Dendritic cell treated with granulocyte-macrophage colony-stimulating factor and Interleukin-4, amounts not matched to agents 40 ng/mL and 50 ng/mL, for 4 days (primary cell): ENCODE data around the gene BCL7B.
"Not testable (repeated sequence)": the region's sequence is repeated elsewhere in the genome, so short reads cannot be mapped to it uniquely, and the experiment has no call there.

Source experiments
- H3K27ac Mint-ChIP-seq: one replicate; pipeline ENCODE4 v1.8.0; 2022; ENCODE audit warnings: mild to moderate bottlenecking, mixed read lengths
- H3K27me3 Mint-ChIP-seq: one replicate; pipeline ENCODE4 v1.8.0; 2022; ENCODE audit warnings: mild to moderate bottlenecking, mixed read lengths
- H3K36me3 Mint-ChIP-seq: one replicate; pipeline ENCODE4 v1.8.0; 2022; ENCODE audit warnings: low read depth, mixed read lengths
- H3K4me1 Mint-ChIP-seq: one replicate; pipeline ENCODE4 v1.8.0; 2022; ENCODE audit warnings: low read depth, mixed read lengths
- H3K4me3 Mint-ChIP-seq: one replicate; pipeline ENCODE4 v1.8.0; 2022; ENCODE audit warnings: mild to moderate bottlenecking, moderate library complexity, mixed read lengths
- H3K9me3 Mint-ChIP-seq: one replicate; pipeline ENCODE4 v1.8.0; 2022; ENCODE audit warnings: mixed read lengths
- intact Hi-C: fragments of 100-400 bp; cut with micrococcal nuclease; formaldehyde crosslinking; loops from one replicate; pipeline ENCODE4 v1.15.0; 2022

Gene BCL7B

GRCh38 chr7:73536479-73536878 is 21.0 kb downstream of the BCL7B start:
- intact Hi-C loops: no loop called here
- H3K36me3 Mint-ChIP-seq: peaks cover 73% of the 10 kb centered on the region
- no peaks in the 10 kb centered on the region for H3K9me3 Mint-ChIP-seq
- H3K4me3 Mint-ChIP-seq: no peak overlapping the region
- H3K4me1 Mint-ChIP-seq: no peaks in the 10 kb centered on the region
- no peaks in the 10 kb centered on the region for H3K27me3 Mint-ChIP-seq
- H3K27ac Mint-ChIP-seq: no peak overlapping the region

- intact Hi-C loops: not testable (repeated sequence)
Measured at GRCh38 chr7:73535918-73536317, 21.6 kb downstream of the BCL7B start.

GRCh38 chr7:73533742-73534141 is 23.7 kb downstream of the BCL7B start:
- Mint-ChIP-seq H3K27ac (no peak overlapping the region), H3K4me3 (no peak overlapping the region), H3K27me3 (no peaks in the 10 kb centered on the region), H3K36me3 (peaks cover 46% of the 10 kb centered on the region), H3K9me3 (no peaks in the 10 kb centered on the region), H3K4me1 (no peaks in the 10 kb centered on the region)
- intact Hi-C loops: no loop called here

More at GRCh38 chr7:73535918-73536317, 21.6 kb downstream of the BCL7B start:
- not testable (repeated sequence) for H3K9me3 Mint-ChIP-seq, H3K4me3 Mint-ChIP-seq, H3K4me1 Mint-ChIP-seq, H3K27me3 Mint-ChIP-seq, H3K27ac Mint-ChIP-seq
- peaks cover 68% of the 10 kb centered on the region for H3K36me3 Mint-ChIP-seq

GRCh38 chr7:73532224-73532623 is 25.3 kb downstream of the BCL7B start:
- Mint-ChIP-seq H3K36me3 (peaks cover 32% of the 10 kb centered on the region), H3K4me3 (no peak overlapping the region), H3K9me3 (no peaks in the 10 kb centered on the region), H3K27me3 (no peaks in the 10 kb centered on the region), H3K27ac (no peak overlapping the region), H3K4me1 (no peaks in the 10 kb centered on the region)
- intact Hi-C loops: no loop called here

GRCh38 chr7:73530800-73531199 is 26.7 kb downstream of the BCL7B start:
- no peaks in the 10 kb centered on the region for H3K27me3 Mint-ChIP-seq
- peaks cover 18% of the 10 kb centered on the region for H3K36me3 Mint-ChIP-seq
- intact Hi-C loops: no loop called here
- H3K27ac Mint-ChIP-seq: no peak overlapping the region
- no peak overlapping the region for H3K4me3 Mint-ChIP-seq
- no peaks in the 10 kb centered on the region for H3K9me3 Mint-ChIP-seq
- H3K4me1 Mint-ChIP-seq: peaks cover 9% of the 10 kb centered on the region

GRCh38 chr7:73526896-73527821 is 30.3 kb downstream of the BCL7B start:
- intact Hi-C loops: no loop called here

GRCh38 chr7:73526158-73526494 is 31.4 kb downstream of the BCL7B start:
- H3K27me3 Mint-ChIP-seq, H3K9me3 Mint-ChIP-seq, intact Hi-C loops, H3K4me3 Mint-ChIP-seq, H3K27ac Mint-ChIP-seq, H3K36me3 Mint-ChIP-seq: not testable (repeated sequence)
- H3K4me1 Mint-ChIP-seq: peaks cover 31% of the 10 kb centered on the region

More at GRCh38 chr7:73526896-73527821, 30.3 kb downstream of the BCL7B start:
- no peaks in the 10 kb centered on the region for H3K9me3 Mint-ChIP-seq
- no peaks in the 10 kb centered on the region for H3K27me3 Mint-ChIP-seq
- H3K4me1 Mint-ChIP-seq: peaks cover 29% of the 10 kb centered on the region
- no peak overlapping the region for H3K4me3 Mint-ChIP-seq
- H3K36me3 Mint-ChIP-seq: peaks cover 5% of the 10 kb centered on the region
- peak overlapping the region; percentile 49 for H3K27ac Mint-ChIP-seq

GRCh38 chr7:73522105-73522872 is 35.2 kb downstream of the BCL7B start, which contains the start of gene BAZ1B:
TSS of gene BAZ1B (minus strand) at chr7:73522293. CDS start at chr7:73521933, 360 bp downstream.
- Mint-ChIP-seq H3K36me3 (peaks cover 35% of the 10 kb centered on the region), H3K27me3 (no peaks in the 10 kb centered on the region), H3K4me1 (peaks cover 60% of the 10 kb centered on the region), H3K4me3 (peak within 1 kb of the TSS; percentile 83), H3K27ac (peak within 1 kb of the TSS; percentile 96), H3K9me3 (no peaks in the 10 kb centered on the region)
- intact Hi-C loops: loop anchor here (1.0 kb wide), 2 partner anchors 35 to 56 kb away; partner anchors contain the start of genes BCL7B and TBL2

GRCh38 chr7:73521636-73522104 is 35.8 kb downstream of the BCL7B start:
- peaks cover 42% of the 10 kb centered on the region for H3K36me3 Mint-ChIP-seq
- intact Hi-C loops: loop anchor here (1.0 kb wide), 2 partner anchors 36 to 57 kb away; partner anchors contain the start of genes BCL7B and TBL2
- peaks cover 60% of the 10 kb centered on the region for H3K4me1 Mint-ChIP-seq
- H3K27me3 Mint-ChIP-seq: no peaks in the 10 kb centered on the region
- H3K4me3 Mint-ChIP-seq: peak overlapping the region; percentile 83
- H3K27ac Mint-ChIP-seq: peak overlapping the region; percentile 96
- H3K9me3 Mint-ChIP-seq: no peaks in the 10 kb centered on the region

- H3K27ac Mint-ChIP-seq: peak overlapping the region; percentile 96
- peaks cover 58% of the 10 kb centered on the region for H3K4me1 Mint-ChIP-seq
- no peaks in the 10 kb centered on the region for H3K27me3 Mint-ChIP-seq
- H3K9me3 Mint-ChIP-seq: no peaks in the 10 kb centered on the region
- H3K36me3 Mint-ChIP-seq: peaks cover 49% of the 10 kb centered on the region
- H3K4me3 Mint-ChIP-seq: peak overlapping the region; percentile 83
- intact Hi-C loops: no loop called here
Measured at GRCh38 chr7:73520673-73521635, 36.5 kb downstream of the BCL7B start.

- H3K36me3 Mint-ChIP-seq: peaks cover 58% of the 10 kb centered on the region
- peak overlapping the region; percentile 83 for H3K4me3 Mint-ChIP-seq
Measured at GRCh38 chr7:73519867-73520672, 37.4 kb downstream of the BCL7B start.

GRCh38 chr7:73518470-73518869 is 39.0 kb downstream of the BCL7B start:
- Mint-ChIP-seq H3K4me3 (no peak overlapping the region), H3K4me1 (peaks cover 41% of the 10 kb centered on the region), H3K27me3 (no peaks in the 10 kb centered on the region), H3K9me3 (no peaks in the 10 kb centered on the region), H3K36me3 (peaks cover 74% of the 10 kb centered on the region), H3K27ac (no peak overlapping the region)
- intact Hi-C loops: no loop called here

More at GRCh38 chr7:73519867-73520672, 37.4 kb downstream of the BCL7B start:
- H3K9me3 Mint-ChIP-seq: no peaks in the 10 kb centered on the region
- H3K4me1 Mint-ChIP-seq: peaks cover 50% of the 10 kb centered on the region
- no peaks in the 10 kb centered on the region for H3K27me3 Mint-ChIP-seq
- intact Hi-C loops: no loop called here
- peak overlapping the region; percentile 96 for H3K27ac Mint-ChIP-seq
